GM18511 (cell line): ENCODE results near the gene PPP1R9B.

Source experiments
- ATAC-seq: cut with Tn5 transposase; IDR thresholded peaks from one replicate; pipeline ENCODE4 v1.9.1; 2021; ENCODE audit warnings: mild to moderate bottlenecking, moderate library complexity; ENCODE audit not compliant: unreplicated experiment

Gene PPP1R9B

DNA sequence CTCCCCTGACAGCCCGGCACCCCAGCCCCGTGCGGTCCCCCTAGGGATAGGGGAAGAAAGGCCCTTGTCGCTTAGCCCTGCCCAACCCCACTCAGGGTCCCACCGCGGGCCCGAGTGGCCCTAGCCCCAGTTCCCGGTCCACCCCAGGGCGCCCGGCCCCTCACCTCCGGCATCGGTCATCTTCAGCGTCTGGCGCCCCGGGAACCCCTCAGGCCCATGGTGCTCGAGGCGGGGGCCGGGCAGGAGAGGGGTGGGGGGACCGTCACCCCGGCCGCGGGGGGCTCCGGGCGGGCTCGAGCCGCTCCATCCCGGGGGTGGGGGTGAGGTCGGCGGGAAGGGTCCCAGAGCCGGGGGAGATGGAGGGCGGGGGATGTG is 21.1 kb downstream of the PPP1R9B start:
- ATAC-seq = no peak

GRCh38 chr17:50128441-50129352 is 21.8 kb downstream of the PPP1R9B start:
- ATAC-seq = no peak

- ATAC-seq = no peak
Measured at GRCh38 chr17:50127697-50128361, 22.6 kb downstream of the PPP1R9B start.

GRCh38 chr17:50125420-50125997 is 25.0 kb downstream of the PPP1R9B start:
- ATAC-seq = no peak

- no peak for ATAC-seq
Measured at GRCh38 chr17:50123649-50124349, 26.7 kb downstream of the PPP1R9B start.

GRCh38 chr17:50122945-50123344 is 27.5 kb downstream of the PPP1R9B start:
- ATAC-seq = no peak

DNA sequence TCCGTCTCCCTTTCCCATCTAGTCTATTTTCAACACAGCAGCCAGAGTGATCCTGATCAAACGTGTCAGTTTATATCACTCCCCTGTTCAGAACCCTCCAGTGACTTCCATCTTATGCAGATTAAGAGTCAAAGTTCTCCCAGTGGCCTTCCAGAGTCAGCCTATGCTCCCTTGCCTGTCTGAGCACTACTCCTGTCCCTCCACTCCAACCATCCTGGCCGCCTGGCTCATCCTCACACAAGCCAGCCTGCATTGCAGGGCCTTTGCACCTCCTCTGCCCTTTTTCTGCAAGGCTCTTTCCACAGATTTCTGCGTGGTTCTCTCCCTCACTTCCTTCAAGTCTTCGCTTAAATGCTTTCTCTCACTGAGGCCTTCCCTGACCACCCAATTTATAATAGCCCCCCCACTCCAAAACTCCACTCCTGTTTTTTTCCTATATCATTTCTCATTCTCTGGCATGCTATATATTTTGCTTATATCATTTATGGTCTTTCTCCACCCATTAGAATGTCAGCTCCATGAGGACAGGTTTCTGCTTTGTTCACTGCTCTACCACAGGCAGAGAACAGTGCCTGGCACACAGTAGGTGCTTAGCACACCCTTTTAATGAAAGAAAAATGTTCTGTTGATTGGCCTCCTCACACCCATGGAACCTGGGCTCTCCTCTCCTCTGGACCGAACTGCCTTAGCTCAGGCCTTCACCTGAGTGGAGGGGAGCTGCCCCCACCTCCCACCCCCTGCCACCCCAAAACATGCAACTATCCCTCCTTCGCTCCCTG is 29.8 kb downstream of the PPP1R9B start:
- ATAC-seq = no peak

GRCh38 chr17:50118828-50119218 is 31.7 kb downstream of the PPP1R9B start:
- ATAC-seq = no peak

DNA sequence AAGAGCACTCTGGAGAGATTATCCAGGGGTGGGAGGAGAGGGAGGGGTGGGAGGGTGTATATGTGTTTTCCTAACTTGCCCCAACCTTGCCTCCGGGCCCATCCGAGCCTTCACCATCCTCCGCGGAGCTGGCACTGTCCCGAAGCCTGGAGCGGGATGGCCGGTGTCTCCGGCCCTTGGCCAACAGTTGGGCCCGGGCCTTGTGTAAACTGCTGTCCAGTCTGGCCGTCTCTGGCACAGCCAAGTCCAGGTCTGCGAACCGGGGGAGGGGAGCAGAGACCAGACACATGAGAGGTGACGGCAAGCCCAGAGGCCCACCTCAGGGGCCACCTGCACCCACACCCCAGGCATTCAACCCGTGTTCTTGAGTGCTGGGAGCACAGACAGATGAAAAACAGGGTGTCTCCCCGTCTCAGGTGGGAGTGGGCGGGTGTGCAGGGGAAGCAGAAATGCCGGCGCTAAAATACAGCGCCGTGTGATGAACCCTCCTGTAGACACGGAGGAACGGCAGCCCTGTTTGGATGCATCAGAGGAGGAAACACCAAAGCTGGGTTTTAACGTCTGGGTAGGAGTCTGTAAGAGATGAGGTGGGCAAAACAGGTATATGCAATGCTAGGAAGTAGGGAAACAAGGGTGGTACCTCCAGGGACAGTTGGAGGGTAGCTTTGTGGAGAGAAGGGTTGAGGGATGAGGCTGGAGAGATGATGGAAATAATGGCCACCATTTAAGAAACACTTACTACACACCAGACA is 32.2 kb downstream of the PPP1R9B start:
- no peak for ATAC-seq

- no peak for ATAC-seq
Measured at GRCh38 chr17:50117202-50118051, 33.0 kb downstream of the PPP1R9B start.

DNA sequence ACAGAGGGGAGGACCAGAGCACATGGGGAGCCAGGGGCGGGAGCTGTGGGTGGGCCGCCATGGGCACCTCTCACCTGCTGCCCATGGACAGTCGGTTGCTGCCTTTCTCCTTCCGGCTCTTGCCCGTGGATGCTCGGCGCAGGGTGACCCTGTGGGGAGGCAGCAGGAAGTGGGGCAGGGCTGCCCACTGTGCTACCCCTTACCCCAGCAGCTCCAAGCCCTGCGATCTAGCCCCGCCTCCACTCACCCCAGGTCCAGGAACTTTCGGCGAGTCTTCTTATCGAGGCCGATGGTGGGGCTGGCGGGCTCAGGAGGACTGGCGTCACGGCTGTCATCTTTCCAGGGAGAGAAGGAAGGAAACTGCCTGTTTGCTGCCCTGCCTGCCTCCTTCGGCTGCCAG is 34.7 kb downstream of the PPP1R9B start:
- no peak for ATAC-seq

DNA sequence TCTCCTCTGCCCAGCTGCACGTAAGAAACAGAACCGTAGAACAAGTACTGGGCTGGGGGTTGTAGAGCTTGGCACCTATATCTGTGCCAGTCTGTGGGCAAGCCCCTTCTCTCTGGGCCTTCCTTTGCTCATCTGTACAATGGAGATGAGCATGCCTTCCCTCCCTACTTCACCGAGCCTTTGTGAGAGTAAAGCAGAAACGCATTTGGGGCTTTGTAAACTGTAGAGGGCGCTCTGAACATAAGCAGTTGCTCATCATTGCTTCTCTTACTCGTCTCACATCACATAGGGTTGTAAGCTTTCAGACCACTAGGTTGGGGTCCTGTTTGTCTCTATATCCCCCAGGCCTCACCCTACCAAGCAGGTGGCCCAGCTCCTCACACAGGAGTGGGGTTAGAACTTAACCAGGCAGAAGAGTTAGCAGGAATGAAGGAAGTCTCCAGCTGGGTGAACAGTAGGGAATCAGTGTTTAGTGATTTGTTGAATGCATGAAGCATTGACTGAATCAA is 35.6 kb downstream of the PPP1R9B start:
- ATAC-seq = no peak

- no peak for ATAC-seq
Measured at GRCh38 chr17:50114401-50114800, 36.1 kb downstream of the PPP1R9B start.

- ATAC-seq = no peak
Measured at GRCh38 chr17:50113624-50114320, 36.7 kb downstream of the PPP1R9B start.

DNA sequence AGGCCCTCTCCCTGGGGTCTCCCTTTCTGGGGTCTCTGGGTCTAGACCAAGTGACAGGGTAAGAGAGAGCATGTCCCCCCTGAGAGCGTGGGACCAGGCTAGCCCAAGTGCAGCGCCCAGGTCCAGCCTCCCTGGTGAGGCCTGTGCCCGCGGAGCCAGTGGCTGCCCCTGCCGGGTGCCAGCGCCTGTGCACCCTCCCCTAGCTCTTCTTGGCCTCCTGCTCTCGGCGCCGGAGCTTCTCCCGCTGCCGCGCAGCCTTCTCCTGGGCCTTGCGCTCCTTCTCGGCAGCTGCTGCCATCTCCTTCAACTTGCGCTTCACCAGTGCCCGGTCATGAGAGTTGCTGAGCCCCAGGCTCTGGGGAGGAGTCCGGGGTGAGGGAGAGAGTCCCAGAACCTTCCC is 37.8 kb downstream of the PPP1R9B start:
- ATAC-seq = no peak

DNA sequence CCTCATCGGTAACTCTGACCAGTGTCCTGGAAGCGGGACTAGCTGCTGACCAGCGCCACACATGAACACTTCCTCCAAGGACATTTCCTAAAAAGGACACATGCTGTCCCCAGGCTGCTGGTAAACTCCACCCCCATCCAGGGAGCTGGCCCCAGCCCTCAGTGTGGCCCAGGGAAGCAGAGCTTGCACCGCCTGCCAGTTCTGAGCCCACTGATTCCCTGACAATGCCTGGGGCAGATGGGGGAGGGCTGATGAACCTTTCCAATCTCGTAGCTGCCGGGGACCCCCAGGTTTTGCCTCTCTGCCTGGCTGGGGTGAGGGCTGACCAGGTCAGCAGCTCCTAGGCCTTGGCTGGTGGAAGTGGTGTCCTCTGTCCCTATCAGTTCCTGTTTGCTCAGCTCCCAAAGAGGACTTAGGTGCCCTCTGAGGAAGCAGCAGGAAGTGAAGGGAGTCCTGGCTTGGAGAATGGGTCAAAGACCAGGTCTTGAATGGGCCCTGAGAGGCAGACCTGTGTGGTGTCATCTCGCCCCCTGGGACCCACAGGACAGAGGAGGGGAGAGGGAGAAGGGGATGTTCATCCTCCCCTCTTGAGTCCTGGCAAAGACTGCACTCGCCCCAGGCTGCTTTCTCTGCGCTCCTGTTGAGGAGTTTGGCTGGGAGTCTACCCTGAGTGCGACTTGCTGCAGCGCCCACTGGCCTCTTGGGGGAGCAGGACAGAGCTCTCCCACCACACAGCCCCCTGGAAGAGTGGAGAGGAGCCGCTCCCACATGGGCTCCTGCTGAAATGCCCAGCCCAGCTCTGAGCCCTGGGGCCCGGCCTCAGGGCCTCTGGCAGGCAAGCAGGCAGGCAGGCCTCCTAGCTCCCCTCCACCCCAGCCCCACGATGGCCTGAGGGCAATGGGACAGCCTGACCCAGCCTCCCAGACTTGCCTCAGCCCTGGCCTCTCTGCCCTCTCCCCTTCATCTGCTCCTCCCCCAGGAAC is 38.5 kb downstream of the PPP1R9B start:
- ATAC-seq = no peak
